Panc1 (cell line): ENCODE data around the gene PDCD10. TPM values are rescaled to one million over a fixed set of nuclear protein-coding genes. Genes with fewer than 3 reads are reported as not detected.

Experiments used
- ATAC-seq: fragments of 200-7000 bp; cut with Tn5 transposase; 2 replicates; pipeline ENCODE4 v1.9.1; 2020; ENCODE audit warnings: mild to moderate bottlenecking, moderate library complexity
- BruUV-seq: library from RNA; stranded (reverse); fragments of 400-500 nt; replicated peaks from 2 replicates; lab custom pipeline; 2021; lab: Mats Ljungman, UMichigan
- CTCF ChIA-PET: fragments of 300-600 bp; sonication (Branson Sonifier 250); formaldehyde crosslinking; loops from one replicate; lab custom pipeline; 2022; ENCODE audit warnings: antibody characterized with exemption; lab: Charles Lee
- POLR2A ChIA-PET: fragments of 300-600 bp; sonication (Branson Sonifier 250); formaldehyde crosslinking; loops from one replicate; lab custom pipeline; 2022; ENCODE audit warnings: antibody characterized with exemption; lab: Charles Lee
- DNase-seq: peaks from one replicate; pipeline ENCODE4 v3.0.0-alpha.2; 2010; ENCODE audit warnings: low read depth, low spot score
- H3K27ac ChIP-seq: 2 replicates; pipeline ENCODE4 v1.5.1; 2011; ENCODE audit warnings: mild to moderate bottlenecking, low read length, inconsistent platforms
- H3K27me3 ChIP-seq: fragments of 200-500 bp; sonication (Bioruptor generic); 2 replicates; pipeline ENCODE4 v1.6.0; 2014; ENCODE audit warnings: low read length, inconsistent platforms; ENCODE audit not compliant: control insufficient read depth, insufficient read depth
- H3K36me3 ChIP-seq: fragments of 200-500 bp; sonication (Bioruptor generic); 2 replicates; pipeline ENCODE4 v1.5.1; 2014; ENCODE audit warnings: inconsistent platforms, mild to moderate bottlenecking, low read length, moderate library complexity; ENCODE audit not compliant: control insufficient read depth, insufficient read depth
- H3K4me1 ChIP-seq: 2 replicates; pipeline ENCODE4 v1.5.1; 2011; ENCODE audit warnings: inconsistent platforms, mild to moderate bottlenecking, low read length, moderate library complexity; ENCODE audit not compliant: control insufficient read depth, insufficient read depth
- H3K4me3 ChIP-seq, 2 experiments: 2 replicates each; pipeline ENCODE4 v1.5.1; 2011 to 2012; ENCODE audit warnings: low read depth in 2 of 2, low read length in 2 of 2, mild to moderate bottlenecking in 2 of 2, inconsistent platforms in 1 of 2, moderate library complexity in 1 of 2
- H3K9me3 ChIP-seq: fragments of 200-500 bp; sonication (Bioruptor generic); 2 replicates; pipeline ENCODE4 v1.5.1; 2014; ENCODE audit warnings: low read depth, mild to moderate bottlenecking, inconsistent platforms, low read length, moderate library complexity; ENCODE audit not compliant: control insufficient read depth, insufficient read depth
- POLR2AphosphoS5 ChIP-seq: IDR thresholded peaks from 2 replicates; pipeline ENCODE4 v1.6.1; 2012; ENCODE audit warnings: mild to moderate bottlenecking, low read depth, low read length, moderate library complexity
- SIN3A ChIP-seq: IDR thresholded peaks from 2 replicates; pipeline ENCODE4 v1.6.1; 2012; ENCODE audit warnings: low read depth, mild to moderate bottlenecking, low read length, moderate library complexity, borderline replicate concordance; ENCODE audit not compliant: insufficient read depth
- TCF7L2 ChIP-seq: IDR thresholded peaks from 2 replicates; pipeline ENCODE4 v1.6.1; 2011; ENCODE audit warnings: mild to moderate bottlenecking, low read depth, low read length, inconsistent platforms
- in situ Hi-C: cut with HindIII; loops from 2 replicates; pipeline ENCODE4 v1.10.0; 2016; ENCODE audit warnings: low sequenced_read_pairs, low pct_unique_long_range_greater_than_20kb
- intact Hi-C: fragments of 100-400 bp; cut with micrococcal nuclease; formaldehyde crosslinking; loops from one replicate; pipeline ENCODE4 v1.10.0; 2022; ENCODE audit not compliant: unreplicated experiment
- total RNA-seq: library from RNA; stranded (reverse); gene quantifications from one replicate; pipeline ENCODE4 v1.2.1, GENCODE V29; 2021; ENCODE audit not compliant: unreplicated experiment
- TF ChIP-seq, protein P1 (sequence below): fragments of 450-650 bp; IDR thresholded peaks from 2 replicates; pipeline ENCODE4 v1.5.1; 2017; ENCODE audit warnings: mild to moderate bottlenecking
- TF ChIP-seq, protein P2 (sequence below), 2 experiments: IDR thresholded peaks; 2 replicates each; pipeline ENCODE4 v1.6.1; 2011 to 2012; ENCODE audit warnings: low read depth in 2 of 2, control low read depth in 1 of 2, low read length in 1 of 2, mild to moderate bottlenecking in 1 of 2, moderate library complexity in 1 of 2; ENCODE audit not compliant: insufficient read depth in 1 of 2

The PDCD10 gene
- total RNA-seq, 1 experiment from 2014 or later = 83.5 TPM

DNA sequence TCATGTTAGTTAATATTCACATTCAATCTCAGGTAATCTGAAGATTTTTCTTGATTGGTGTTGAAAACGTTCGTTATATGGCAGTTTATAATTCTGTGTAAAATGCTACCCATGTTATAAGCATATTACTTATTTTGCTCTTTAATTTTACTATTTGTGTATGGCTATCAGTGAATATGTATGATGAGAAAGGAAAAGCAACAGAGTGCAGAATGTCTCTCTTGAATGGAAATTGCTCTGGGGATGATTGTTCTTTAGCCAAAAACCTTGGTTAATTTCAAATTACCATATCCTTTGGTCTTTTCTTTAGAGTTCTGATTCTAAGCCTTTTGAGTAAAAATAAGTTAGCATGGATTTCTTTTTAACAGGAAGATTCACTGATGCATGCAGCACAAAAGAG is 3.3 kb upstream of the PDCD10 start:
- H3K4me3 ChIP-seq = no peak overlapping the region
- no peaks in the 10 kb centered on the region for H3K27me3 ChIP-seq
- ATAC-seq (no peak), DNase-seq (no peak)
- H3K9me3 ChIP-seq = no peaks in the 10 kb centered on the region
- H3K27ac ChIP-seq = no peak overlapping the region
- POLR2A ChIA-PET = no interaction called here
- H3K36me3 ChIP-seq = peaks cover 5% of the 10 kb centered on the region; the same call in 1 of the 2 replicates
- in situ Hi-C loops (no loop called here), intact Hi-C loops (loop anchor here (10.0 kb wide), 1 partner anchor 307 kb away; no protein-coding TSS in a partner anchor)
- BruUV-seq = no TSS peak
- CTCF ChIA-PET = no interaction called here
- TF ChIP-seq SIN3A (no peak), TCF7L2 (no peak), POLR2AphosphoS5 (no peak)
- TF ChIP-seq, protein P1, sequence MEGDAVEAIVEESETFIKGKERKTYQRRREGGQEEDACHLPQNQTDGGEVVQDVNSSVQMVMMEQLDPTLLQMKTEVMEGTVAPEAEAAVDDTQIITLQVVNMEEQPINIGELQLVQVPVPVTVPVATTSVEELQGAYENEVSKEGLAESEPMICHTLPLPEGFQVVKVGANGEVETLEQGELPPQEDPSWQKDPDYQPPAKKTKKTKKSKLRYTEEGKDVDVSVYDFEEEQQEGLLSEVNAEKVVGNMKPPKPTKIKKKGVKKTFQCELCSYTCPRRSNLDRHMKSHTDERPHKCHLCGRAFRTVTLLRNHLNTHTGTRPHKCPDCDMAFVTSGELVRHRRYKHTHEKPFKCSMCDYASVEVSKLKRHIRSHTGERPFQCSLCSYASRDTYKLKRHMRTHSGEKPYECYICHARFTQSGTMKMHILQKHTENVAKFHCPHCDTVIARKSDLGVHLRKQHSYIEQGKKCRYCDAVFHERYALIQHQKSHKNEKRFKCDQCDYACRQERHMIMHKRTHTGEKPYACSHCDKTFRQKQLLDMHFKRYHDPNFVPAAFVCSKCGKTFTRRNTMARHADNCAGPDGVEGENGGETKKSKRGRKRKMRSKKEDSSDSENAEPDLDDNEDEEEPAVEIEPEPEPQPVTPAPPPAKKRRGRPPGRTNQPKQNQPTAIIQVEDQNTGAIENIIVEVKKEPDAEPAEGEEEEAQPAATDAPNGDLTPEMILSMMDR = no peak
- TF ChIP-seq, protein P2, sequence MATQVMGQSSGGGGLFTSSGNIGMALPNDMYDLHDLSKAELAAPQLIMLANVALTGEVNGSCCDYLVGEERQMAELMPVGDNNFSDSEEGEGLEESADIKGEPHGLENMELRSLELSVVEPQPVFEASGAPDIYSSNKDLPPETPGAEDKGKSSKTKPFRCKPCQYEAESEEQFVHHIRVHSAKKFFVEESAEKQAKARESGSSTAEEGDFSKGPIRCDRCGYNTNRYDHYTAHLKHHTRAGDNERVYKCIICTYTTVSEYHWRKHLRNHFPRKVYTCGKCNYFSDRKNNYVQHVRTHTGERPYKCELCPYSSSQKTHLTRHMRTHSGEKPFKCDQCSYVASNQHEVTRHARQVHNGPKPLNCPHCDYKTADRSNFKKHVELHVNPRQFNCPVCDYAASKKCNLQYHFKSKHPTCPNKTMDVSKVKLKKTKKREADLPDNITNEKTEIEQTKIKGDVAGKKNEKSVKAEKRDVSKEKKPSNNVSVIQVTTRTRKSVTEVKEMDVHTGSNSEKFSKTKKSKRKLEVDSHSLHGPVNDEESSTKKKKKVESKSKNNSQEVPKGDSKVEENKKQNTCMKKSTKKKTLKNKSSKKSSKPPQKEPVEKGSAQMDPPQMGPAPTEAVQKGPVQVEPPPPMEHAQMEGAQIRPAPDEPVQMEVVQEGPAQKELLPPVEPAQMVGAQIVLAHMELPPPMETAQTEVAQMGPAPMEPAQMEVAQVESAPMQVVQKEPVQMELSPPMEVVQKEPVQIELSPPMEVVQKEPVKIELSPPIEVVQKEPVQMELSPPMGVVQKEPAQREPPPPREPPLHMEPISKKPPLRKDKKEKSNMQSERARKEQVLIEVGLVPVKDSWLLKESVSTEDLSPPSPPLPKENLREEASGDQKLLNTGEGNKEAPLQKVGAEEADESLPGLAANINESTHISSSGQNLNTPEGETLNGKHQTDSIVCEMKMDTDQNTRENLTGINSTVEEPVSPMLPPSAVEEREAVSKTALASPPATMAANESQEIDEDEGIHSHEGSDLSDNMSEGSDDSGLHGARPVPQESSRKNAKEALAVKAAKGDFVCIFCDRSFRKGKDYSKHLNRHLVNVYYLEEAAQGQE (IDR thresholded peaks at IDR 0.05; ENCODE audit: insufficient read depth in 1 of 2, low read depth in 2 of 2, low read length in 1 of 2) = no peak
- H3K4me1 ChIP-seq = peaks cover 18% of the 10 kb centered on the region; the same call in 1 of the 2 replicates

DNA sequence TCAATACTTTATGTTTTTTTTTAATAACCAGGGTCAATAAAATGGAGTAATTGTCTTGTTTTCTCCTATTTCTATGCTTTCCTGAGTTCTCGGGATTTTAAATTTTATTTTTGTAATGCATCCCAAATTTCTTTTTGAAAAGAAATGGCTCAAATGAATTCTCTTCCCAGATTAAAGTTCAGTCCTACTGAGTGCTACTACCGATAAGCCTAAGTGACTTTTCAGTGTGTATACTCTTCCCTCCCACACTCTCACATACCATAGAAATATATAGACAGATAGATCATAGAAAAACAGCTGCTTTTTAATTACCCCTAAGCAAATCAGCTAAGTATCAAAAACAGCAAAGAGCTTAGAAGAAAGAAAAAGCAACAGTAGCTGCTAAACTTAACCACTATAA is 2.3 kb upstream of the PDCD10 start:
- no peaks in the 10 kb centered on the region for H3K27me3 ChIP-seq
- POLR2A ChIA-PET = no interaction called here
- CTCF ChIA-PET = no interaction called here
- H3K4me1 ChIP-seq = peaks cover 28% of the 10 kb centered on the region
- ATAC-seq = no peak
- peaks cover 5% of the 10 kb centered on the region; the same call in 1 of the 2 replicates for H3K36me3 ChIP-seq
- no peak overlapping the region for H3K4me3 ChIP-seq
- no peak overlapping the region; the same call in 1 of the 2 replicates for H3K27ac ChIP-seq
- DNase-seq = no peak
- TF ChIP-seq, protein P2 (IDR thresholded peaks at IDR 0.05; ENCODE audit: insufficient read depth in 1 of 2, low read depth in 2 of 2, low read length in 1 of 2) = no peak
- TF ChIP-seq, protein P1 = no peak
- no peak for TF ChIP-seq POLR2AphosphoS5
- TF ChIP-seq SIN3A = no peak
- no peak for TF ChIP-seq TCF7L2
- in situ Hi-C loops = no loop called here
- no peaks in the 10 kb centered on the region for H3K9me3 ChIP-seq
- BruUV-seq = TSS peak; percentile 42
- intact Hi-C loops = loop anchor here (10.0 kb wide), 1 partner anchor 308 kb away; no protein-coding TSS in a partner anchor
